Activated naive CD4-positive, alpha-beta T cell treated with anti-CD3 and anti-CD28 coated beads, Interleukin-2, amount 10 ng/mL, durations not matched to agents 7 days and 5 days (primary cell): ENCODE measurements around the gene TMBIM6.

Source experiments
- CTCF ChIA-PET: fragments of 350-600 bp; sonication (Branson Sonifier 250); formaldehyde crosslinking; loops from one replicate; lab custom pipeline; 2021; ENCODE audit warnings: antibody characterized with exemption; lab: Charles Lee
- DNase-seq: peaks from one replicate; pipeline ENCODE4 v3.0.0-alpha.2; 2020
- H3K27ac Mint-ChIP-seq: one replicate; pipeline ENCODE4 v1.8.0; 2021; ENCODE audit warnings: mild to moderate bottlenecking, moderate library complexity, mixed read lengths
- H3K27me3 Mint-ChIP-seq: one replicate; pipeline ENCODE4 v1.8.0; 2021; ENCODE audit warnings: mild to moderate bottlenecking, mixed read lengths
- H3K36me3 Mint-ChIP-seq: one replicate; pipeline ENCODE4 v1.8.0; 2021; ENCODE audit warnings: mixed read lengths
- H3K4me1 Mint-ChIP-seq: one replicate; pipeline ENCODE4 v1.8.0; 2021; ENCODE audit warnings: mixed read lengths
- H3K4me3 Mint-ChIP-seq: one replicate; pipeline ENCODE4 v1.8.0; 2021; ENCODE audit warnings: mild to moderate bottlenecking, moderate library complexity, mixed read lengths
- H3K9me3 Mint-ChIP-seq: one replicate; pipeline ENCODE4 v1.8.0; 2021; ENCODE audit warnings: mixed read lengths

Gene TMBIM6

GRCh38 chr12:49790741-49791555 lies 49.6 kb downstream of the TMBIM6 start:
- CTCF ChIA-PET, result interaction anchor here (1.3 to 1.6 kb wide), 2 partner anchors 9 to 13 kb away, joined by 3 to 7 read pairs; no protein-coding TSS in a partner anchor
- H3K4me3 Mint-ChIP-seq, result no peak overlapping the region
- no peak for DNase-seq
- peaks cover 3% of the 10 kb centered on the region for H3K9me3 Mint-ChIP-seq
- no peak overlapping the region for H3K27ac Mint-ChIP-seq
- no peaks in the 10 kb centered on the region for H3K36me3 Mint-ChIP-seq
- H3K4me1 Mint-ChIP-seq, result peaks cover 2% of the 10 kb centered on the region
- H3K27me3 Mint-ChIP-seq, result peaks cover 9% of the 10 kb centered on the region

GRCh38 chr12:49791700-49792099 lies 50.3 kb downstream of the TMBIM6 start:
- H3K36me3 Mint-ChIP-seq, result no peaks in the 10 kb centered on the region

GRCh38 chr12:49792181-49792970 lies 51.0 kb downstream of the TMBIM6 start:
- Mint-ChIP-seq H3K27me3 (no peaks in the 10 kb centered on the region), H3K4me1 (peaks cover 2% of the 10 kb centered on the region), H3K4me3 (no peak overlapping the region), H3K36me3 (no peaks in the 10 kb centered on the region), H3K27ac (no peak overlapping the region), H3K9me3 (peaks cover 3% of the 10 kb centered on the region)
- CTCF ChIA-PET, result interaction anchor here (1.6 kb wide), 1 partner anchor 14 kb away, joined by 7 read pairs; no protein-coding TSS in a partner anchor
- no peak for DNase-seq

More at GRCh38 chr12:49791700-49792099, 50.3 kb downstream of the TMBIM6 start:
- Mint-ChIP-seq H3K4me1 (peaks cover 2% of the 10 kb centered on the region), H3K4me3 (no peak overlapping the region), H3K27me3 (peaks cover 4% of the 10 kb centered on the region), H3K9me3 (peaks cover 3% of the 10 kb centered on the region), H3K27ac (no peak overlapping the region)
- CTCF ChIA-PET, result interaction anchor here (1.6 kb wide), 1 partner anchor 14 kb away, joined by 7 read pairs; no protein-coding TSS in a partner anchor
- no peak for DNase-seq

GRCh38 chr12:49792976-49793580 lies 51.7 kb downstream of the TMBIM6 start:
- peaks cover 2% of the 10 kb centered on the region for H3K4me1 Mint-ChIP-seq
- no peak overlapping the region for H3K27ac Mint-ChIP-seq
- CTCF ChIA-PET, result interaction anchor here (1.2 kb wide), 1 partner anchor 35 kb away, joined by 3 read pairs; the partner anchor contains the start of gene NCKAP5L

GRCh38 chr12:49793620-49794019 lies 52.3 kb downstream of the TMBIM6 start:
- H3K4me3 Mint-ChIP-seq, result no peak overlapping the region
- H3K4me1 Mint-ChIP-seq, result peaks cover 2% of the 10 kb centered on the region
- CTCF ChIA-PET, result interaction anchor here (1.2 kb wide), 1 partner anchor 34 kb away, joined by 3 read pairs; the partner anchor contains the start of gene NCKAP5L
- no peaks in the 10 kb centered on the region for H3K36me3 Mint-ChIP-seq
- H3K9me3 Mint-ChIP-seq, result no peaks in the 10 kb centered on the region
- DNase-seq, result no peak
- H3K27ac Mint-ChIP-seq, result no peak overlapping the region
- no peaks in the 10 kb centered on the region for H3K27me3 Mint-ChIP-seq

More at GRCh38 chr12:49792976-49793580, 51.7 kb downstream of the TMBIM6 start:
- Mint-ChIP-seq H3K4me3 (no peak overlapping the region), H3K27me3 (no peaks in the 10 kb centered on the region), H3K9me3 (no peaks in the 10 kb centered on the region), H3K36me3 (no peaks in the 10 kb centered on the region)
- no peak for DNase-seq

GRCh38 chr12:49794021-49794420 lies 52.7 kb downstream of the TMBIM6 start:
- Mint-ChIP-seq H3K27ac (no peak overlapping the region), H3K27me3 (no peaks in the 10 kb centered on the region), H3K4me3 (no peak overlapping the region), H3K9me3 (no peaks in the 10 kb centered on the region), H3K4me1 (peaks cover 2% of the 10 kb centered on the region), H3K36me3 (no peaks in the 10 kb centered on the region)
- CTCF ChIA-PET, result interaction anchor here (1.2 kb wide), 1 partner anchor 34 kb away, joined by 3 read pairs; the partner anchor contains the start of gene NCKAP5L
- no peak for DNase-seq

GRCh38 chr12:49794811-49795653 lies 53.7 kb downstream of the TMBIM6 start:
- Mint-ChIP-seq H3K4me1 (peaks cover 2% of the 10 kb centered on the region), H3K27me3 (no peaks in the 10 kb centered on the region), H3K36me3 (no peaks in the 10 kb centered on the region), H3K4me3 (no peak overlapping the region), H3K9me3 (no peaks in the 10 kb centered on the region), H3K27ac (no peak overlapping the region)
- DNase-seq, result no peak
- CTCF ChIA-PET, result interaction anchor here (1.3 kb wide), 1 partner anchor 17 kb away, joined by 5 read pairs; no protein-coding TSS in a partner anchor

GRCh38 chr12:49795654-49796105 lies 54.3 kb downstream of the TMBIM6 start:
- Mint-ChIP-seq H3K4me3 (no peak overlapping the region), H3K27me3 (no peaks in the 10 kb centered on the region), H3K36me3 (no peaks in the 10 kb centered on the region), H3K9me3 (no peaks in the 10 kb centered on the region), H3K27ac (no peak overlapping the region), H3K4me1 (peaks cover 2% of the 10 kb centered on the region)
- DNase-seq, result no peak
- CTCF ChIA-PET, result interaction anchor here (1.3 kb wide), 1 partner anchor 18 kb away, joined by 5 read pairs; no protein-coding TSS in a partner anchor

- H3K4me3 Mint-ChIP-seq, result no peak overlapping the region
- no peaks in the 10 kb centered on the region for H3K36me3 Mint-ChIP-seq
- no peaks in the 10 kb centered on the region for H3K27me3 Mint-ChIP-seq
- no peak for DNase-seq
- CTCF ChIA-PET, result interaction anchor here (0.8 to 1.4 kb wide), 2 partner anchors 55 to 71 kb away, joined by 3 to 4 read pairs; partner anchors contain the start of gene TMBIM6
- peaks cover 2% of the 10 kb centered on the region for H3K4me1 Mint-ChIP-seq
- no peaks in the 10 kb centered on the region for H3K9me3 Mint-ChIP-seq
- no peak overlapping the region for H3K27ac Mint-ChIP-seq
Measured at GRCh38 chr12:49796155-49796554, 54.8 kb downstream of the TMBIM6 start.

GRCh38 chr12:49796606-49797448 lies 55.5 kb downstream of the TMBIM6 start:
- no peaks in the 10 kb centered on the region for H3K27me3 Mint-ChIP-seq
- H3K36me3 Mint-ChIP-seq, result no peaks in the 10 kb centered on the region
- H3K9me3 Mint-ChIP-seq, result no peaks in the 10 kb centered on the region
- CTCF ChIA-PET, result interaction anchor here (0.8 to 1.8 kb wide), 3 partner anchors 12 to 70 kb away, joined by 3 to 4 read pairs (median 4); partner anchors contain the start of gene TMBIM6
- no peak for DNase-seq
- no peak overlapping the region for H3K27ac Mint-ChIP-seq
- peaks cover 2% of the 10 kb centered on the region for H3K4me1 Mint-ChIP-seq
- H3K4me3 Mint-ChIP-seq, result no peak overlapping the region

GRCh38 chr12:49797449-49797776 lies 56.1 kb downstream of the TMBIM6 start:
- H3K27me3 Mint-ChIP-seq, result no peaks in the 10 kb centered on the region
- no peaks in the 10 kb centered on the region for H3K36me3 Mint-ChIP-seq
- H3K4me1 Mint-ChIP-seq, result peaks cover 2% of the 10 kb centered on the region
- CTCF ChIA-PET, result interaction anchor here (1.4 to 1.8 kb wide), 2 partner anchors 13 to 70 kb away, joined by 3 to 4 read pairs; no protein-coding TSS in a partner anchor
- no peaks in the 10 kb centered on the region for H3K9me3 Mint-ChIP-seq
- H3K4me3 Mint-ChIP-seq, result no peak overlapping the region
- H3K27ac Mint-ChIP-seq, result no peak overlapping the region
- DNase-seq, result no peak

- no peak for DNase-seq
- CTCF ChIA-PET, result interaction anchor here (1.8 kb wide), 1 partner anchor 14 kb away, joined by 4 read pairs; no protein-coding TSS in a partner anchor
- Mint-ChIP-seq H3K36me3 (no peaks in the 10 kb centered on the region), H3K4me3 (no peak overlapping the region), H3K4me1 (peaks cover 2% of the 10 kb centered on the region), H3K27me3 (no peaks in the 10 kb centered on the region), H3K9me3 (no peaks in the 10 kb centered on the region), H3K27ac (no peak overlapping the region)
Measured at GRCh38 chr12:49798248-49798647, 56.9 kb downstream of the TMBIM6 start.
